Stimulated activated CD4-positive, alpha-beta T cell treated with anti-CD3 and anti-CD28 coated beads, TNF-alpha, amount 100 ng/mL, for 4 hours (primary cell): ENCODE data around the gene DZIP3.
"Not testable (repeated sequence)": the region's sequence is repeated elsewhere in the genome, so short reads cannot be mapped to it uniquely, and the experiment has no call there.

Source experiments
- DNase-seq, 3 experiments: peaks; one replicate each; pipeline ENCODE4 v3.0.0-alpha.2; 2020; ENCODE audit warnings: low read depth in 3 of 3

DZIP3 gene

GRCh38 chr3:108677811-108678210 is 88.3 kb downstream of the DZIP3 start:
- no peak for DNase-seq

DNA sequence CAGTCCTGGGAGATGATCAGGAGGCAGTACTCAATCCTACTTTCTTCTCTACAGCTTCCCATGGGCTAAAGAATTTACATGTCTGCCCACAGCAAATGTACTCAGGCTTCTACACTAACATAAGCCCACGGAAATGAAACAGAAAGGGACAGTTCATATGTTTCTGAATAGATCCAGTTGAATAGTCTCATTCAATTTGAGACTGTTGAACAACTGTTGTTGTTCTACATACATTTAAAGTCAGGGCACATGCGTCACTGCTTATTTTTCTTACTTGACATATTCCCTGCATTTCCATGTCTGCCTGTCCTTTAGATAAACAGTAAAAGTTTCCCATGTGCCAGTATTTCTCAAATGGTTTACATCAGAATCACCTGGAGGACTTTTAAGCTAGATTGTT is 102.8 kb downstream of the DZIP3 start:
- not testable (repeated sequence) for DNase-seq

GRCh38 chr3:108698461-108698860 is 108.9 kb downstream of the DZIP3 start:
- no peak for DNase-seq

GRCh38 chr3:108705045-108705444 is 115.5 kb downstream of the DZIP3 start:
- DNase-seq = no peak

DNA sequence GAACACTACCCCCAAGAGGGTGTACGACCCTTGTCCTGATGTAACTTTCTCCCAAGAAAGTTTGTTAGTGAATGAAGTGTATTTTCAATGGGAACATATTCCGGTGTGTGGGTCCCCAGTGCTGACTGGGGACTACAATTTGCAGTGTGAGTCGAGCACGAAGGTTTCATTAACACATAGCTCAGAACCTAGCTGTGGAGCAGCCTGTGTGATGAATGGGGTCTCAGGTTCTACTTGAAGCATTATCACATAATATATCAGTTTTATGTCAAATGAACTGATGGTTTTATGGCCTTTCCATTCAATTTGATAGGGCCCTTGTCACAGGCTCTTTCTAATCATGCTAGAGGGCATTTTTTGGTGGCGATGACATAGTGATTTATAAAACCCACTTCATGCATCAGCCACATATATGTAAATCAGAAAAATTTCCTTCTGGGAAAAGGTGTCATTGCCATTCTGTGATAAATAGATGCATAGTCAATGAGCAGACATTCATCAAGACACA is 123.5 kb downstream of the DZIP3 start:
- DNase-seq = no peak

DNA sequence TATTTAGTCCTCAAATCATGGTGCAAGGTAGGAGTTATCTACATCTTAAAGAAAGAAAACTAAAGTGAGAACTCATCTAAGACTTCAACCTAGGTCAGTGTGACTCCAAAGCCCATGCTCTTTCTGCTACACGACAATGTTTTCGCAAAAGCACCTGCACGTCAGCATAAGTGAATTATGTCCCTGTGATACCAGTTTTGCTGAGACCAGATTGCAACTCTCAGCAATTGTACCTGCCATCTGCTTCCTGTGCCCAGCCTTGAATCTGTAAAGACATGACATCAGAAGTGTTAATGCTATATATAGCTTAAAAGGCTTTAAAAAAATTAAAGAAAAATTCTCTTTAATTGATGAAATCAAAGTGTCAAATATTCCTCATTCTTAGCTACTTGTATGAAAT is 124.3 kb downstream of the DZIP3 start:
- no peak for DNase-seq

DNA sequence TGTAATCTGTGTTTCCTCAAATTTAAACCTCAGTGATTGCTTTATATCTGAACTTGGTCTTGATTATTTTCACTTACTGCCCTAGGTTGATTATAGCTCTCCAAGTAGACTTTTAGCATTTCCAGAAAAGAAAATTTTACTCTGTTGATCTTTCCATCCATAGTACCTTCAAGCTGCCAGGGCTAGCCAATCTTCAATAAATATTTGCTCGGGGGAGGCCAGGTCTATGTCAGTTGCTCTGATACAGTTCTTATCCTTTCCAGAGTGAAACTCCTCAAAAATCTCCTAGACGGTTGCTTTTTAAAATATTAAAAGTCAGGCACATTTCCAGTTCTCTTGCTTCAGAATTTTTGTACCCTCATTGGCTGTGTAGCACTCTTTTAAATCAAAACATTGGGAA is 128.9 kb downstream of the DZIP3 start:
- DNase-seq = no peak

- no peak for DNase-seq
Measured at GRCh38 chr3:108719178-108719806, 129.8 kb downstream of the DZIP3 start.

- DNase-seq = no peak
Measured at GRCh38 chr3:108722724-108723123, 133.2 kb downstream of the DZIP3 start.

GRCh38 chr3:108724101-108724500 is 134.6 kb downstream of the DZIP3 start:
- DNase-seq = no peak

DNA sequence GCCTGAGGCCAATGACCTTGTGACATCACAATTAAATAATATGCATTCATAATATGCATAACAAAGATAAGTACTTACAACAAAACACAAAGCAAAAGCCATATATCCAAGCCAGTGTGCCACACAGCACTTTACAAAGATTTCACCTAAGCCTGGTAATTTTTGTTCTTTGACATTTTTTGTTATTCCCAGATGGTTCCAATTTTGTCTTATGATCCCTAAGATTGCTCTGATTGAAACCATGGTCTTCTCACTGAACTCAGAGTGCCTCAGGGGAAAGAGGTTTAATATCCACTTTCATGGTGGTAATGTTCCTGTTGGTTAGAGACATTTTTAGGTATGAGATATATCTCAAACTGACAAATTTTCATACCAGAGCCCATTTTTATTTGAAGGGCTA is 138.6 kb downstream of the DZIP3 start:
- DNase-seq = no peak

GRCh38 chr3:108728934-108729333 is 139.4 kb downstream of the DZIP3 start:
- no peak for DNase-seq

DNA sequence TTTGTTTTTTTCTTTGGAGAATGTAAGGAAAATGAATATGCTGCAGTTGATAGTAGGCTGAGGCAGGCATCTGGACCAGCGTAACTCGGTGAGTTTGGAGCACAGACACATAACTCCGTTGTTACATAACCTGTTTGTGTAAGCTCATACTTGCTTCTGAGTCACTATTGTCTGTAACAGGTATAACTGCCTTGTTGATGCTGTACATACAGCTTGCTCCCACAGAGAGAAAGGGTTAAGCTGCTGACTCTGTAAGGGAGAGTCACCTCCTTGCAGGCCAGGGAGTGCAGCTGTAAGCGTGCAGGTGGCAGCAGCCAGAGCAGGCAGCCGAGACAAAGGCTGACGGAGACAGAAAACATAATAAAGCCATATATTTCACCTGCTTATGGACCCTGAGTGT is 147.3 kb downstream of the DZIP3 start:
- DNase-seq = no peak

- no peak for DNase-seq
Measured at GRCh38 chr3:108742929-108743328, 153.4 kb downstream of the DZIP3 start.
